H9 (cell line): ENCODE data around the gene OR2AE1. TPM values are rescaled to one million over a fixed set of nuclear protein-coding genes. Genes with fewer than 3 reads are reported as not detected.

Experiments used
- DNase-seq: peaks from one replicate; pipeline ENCODE4 v3.0.0-alpha.2; 2017
- H2AFZ ChIP-seq: one replicate; pipeline ENCODE4 v1.6.1; 2013; ENCODE audit warnings: mild to moderate bottlenecking, low read length, control low read depth, moderate library complexity
- H2AK5ac ChIP-seq: 2 replicates; pipeline ENCODE4 v1.6.1; 2013; ENCODE audit warnings: low read length, control low read depth, mixed read lengths; ENCODE audit not compliant: insufficient read length
- H2BK120ac ChIP-seq: one replicate; pipeline ENCODE4 v1.6.1; 2013; ENCODE audit warnings: low read depth, mild to moderate bottlenecking, low read length, control low read depth, inconsistent platforms; ENCODE audit not compliant: poor library complexity, severe bottlenecking
- H2BK12ac ChIP-seq: 2 replicates; pipeline ENCODE4 v1.6.1; 2013; ENCODE audit warnings: low read length, control low read depth, mixed read lengths, low read depth; ENCODE audit not compliant: insufficient read length
- H2BK15ac ChIP-seq: 2 replicates; pipeline ENCODE4 v1.6.1; 2013; ENCODE audit warnings: low read depth, low read length, control low read depth
- H2BK20ac ChIP-seq: one replicate; pipeline ENCODE4 v1.6.1; 2013; ENCODE audit warnings: low read depth, mild to moderate bottlenecking, low read length, control low read depth, inconsistent platforms; ENCODE audit not compliant: poor library complexity, severe bottlenecking
- H2BK5ac ChIP-seq: 2 replicates; pipeline ENCODE4 v1.6.1; 2013; ENCODE audit warnings: low read length, control low read depth, mixed read lengths; ENCODE audit not compliant: insufficient read length
- H3K14ac ChIP-seq: 2 replicates; pipeline ENCODE4 v1.6.1; 2013; ENCODE audit warnings: low read length, control low read depth; ENCODE audit not compliant: insufficient read depth
- H3K18ac ChIP-seq: 2 replicates; pipeline ENCODE4 v1.6.1; 2013; ENCODE audit warnings: low read depth, mild to moderate bottlenecking, mixed read lengths, low read length, control low read depth; ENCODE audit not compliant: insufficient read length
- H3K23ac ChIP-seq: 2 replicates; pipeline ENCODE4 v1.6.1; 2013; ENCODE audit warnings: low read length, control low read depth, mixed read lengths, low read depth; ENCODE audit not compliant: insufficient read length
- H3K23me2 ChIP-seq: 2 replicates; pipeline ENCODE4 v1.6.1; 2013; ENCODE audit warnings: low read depth, mild to moderate bottlenecking, mixed read lengths, low read length, control low read depth; ENCODE audit not compliant: insufficient read length, poor library complexity, severe bottlenecking
- H3K27ac ChIP-seq: 2 replicates; pipeline ENCODE4 v1.5.1; 2013; ENCODE audit warnings: low read length, control low read depth, mixed read lengths, low read depth; ENCODE audit not compliant: insufficient read length
- H3K27me3 ChIP-seq: 2 replicates; pipeline ENCODE4 v1.6.1; 2013; ENCODE audit warnings: low read length, control low read depth, inconsistent platforms; ENCODE audit not compliant: insufficient read depth
- H3K4ac ChIP-seq: 2 replicates; pipeline ENCODE4 v1.6.1; 2013; ENCODE audit warnings: low read depth, mild to moderate bottlenecking, control low read depth, inconsistent platforms, low read length, moderate library complexity
- H3K4me1 ChIP-seq: 2 replicates; pipeline ENCODE4 v1.6.1; 2013; ENCODE audit warnings: low read length, control low read depth, inconsistent platforms; ENCODE audit not compliant: insufficient read depth
- H3K4me2 ChIP-seq: 2 replicates; pipeline ENCODE4 v1.6.1; 2013; ENCODE audit warnings: low read length, control low read depth, mixed read lengths; ENCODE audit not compliant: insufficient read length, insufficient read depth
- H3K56ac ChIP-seq: 2 replicates; pipeline ENCODE4 v1.6.1; 2013; ENCODE audit warnings: low read depth, mild to moderate bottlenecking, mixed read lengths, low read length, control low read depth; ENCODE audit not compliant: insufficient read length
- H3K79me1 ChIP-seq: 2 replicates; pipeline ENCODE4 v1.6.1; 2013; ENCODE audit warnings: low read depth, mild to moderate bottlenecking, moderate library complexity, low read length, control low read depth, inconsistent platforms; ENCODE audit not compliant: insufficient read depth, poor library complexity, severe bottlenecking
- H3K79me2 ChIP-seq: 2 replicates; pipeline ENCODE4 v1.6.1; 2013; ENCODE audit warnings: low read length, control low read depth, inconsistent platforms; ENCODE audit not compliant: insufficient read depth
- H3K9ac ChIP-seq: 2 replicates; pipeline ENCODE4 v1.6.1; 2013; ENCODE audit warnings: low read length, control low read depth, mixed read lengths; ENCODE audit not compliant: insufficient read length; ENCODE audit errors: extremely low read depth
- H3K9me3 ChIP-seq: one replicate; pipeline ENCODE4 v1.6.1; 2013; ENCODE audit warnings: low read depth, low read length, inconsistent platforms; ENCODE audit not compliant: control insufficient read depth
- H3T11ph ChIP-seq: one replicate; pipeline ENCODE4 v1.6.1; 2013; ENCODE audit warnings: mild to moderate bottlenecking, low read length, control low read depth, inconsistent platforms
- H4K20me1 ChIP-seq: one replicate; pipeline ENCODE4 v1.6.1; 2013; ENCODE audit not compliant: control insufficient read depth, insufficient read length, insufficient read depth
- H4K5ac ChIP-seq: 2 replicates; pipeline ENCODE4 v1.6.1; 2013; ENCODE audit warnings: low read depth, mild to moderate bottlenecking, mixed read lengths, low read length, control low read depth; ENCODE audit not compliant: insufficient read length
- H4K8ac ChIP-seq: replicated peaks from 2 replicates; pipeline ENCODE4 v1.6.1; 2013; ENCODE audit warnings: low read length, control low read depth, mixed read lengths, low read depth; ENCODE audit not compliant: insufficient read length
- H4K91ac ChIP-seq: 2 replicates; pipeline ENCODE4 v1.6.1; 2013; ENCODE audit warnings: low read depth, mild to moderate bottlenecking, moderate library complexity, mixed read lengths, low read length, control low read depth; ENCODE audit not compliant: insufficient read length
- H3K27ac Mint-ChIP-seq, 3 experiments: 2 replicates in 2 of 3; 3 replicates in 1 of 3; pipeline ENCODE4 v1.8.0; 2020 to 2021; ENCODE audit warnings: mixed read lengths in 3 of 3, mild to moderate bottlenecking in 1 of 3, moderate library complexity in 1 of 3
- H3K27me3 Mint-ChIP-seq: 2 replicates; pipeline ENCODE4 v1.8.0; 2021; ENCODE audit warnings: low read depth, mild to moderate bottlenecking, moderate library complexity, mixed read lengths
- H3K36me3 Mint-ChIP-seq, 3 experiments: 2 replicates in 2 of 3; 3 replicates in 1 of 3; pipeline ENCODE4 v1.8.0; 2020 to 2021; ENCODE audit warnings: low read depth in 3 of 3, mixed read lengths in 3 of 3; ENCODE audit not compliant: insufficient read depth in 1 of 3
- H3K4me1 Mint-ChIP-seq, 2 experiments: 2 replicates each; pipeline ENCODE4 v1.8.0; 2020; ENCODE audit warnings: mixed read lengths in 2 of 2
- H3K4me3 Mint-ChIP-seq, 2 experiments: 2 replicates in 1 of 2; 3 replicates in 1 of 2; pipeline ENCODE4 v1.8.0; 2020 to 2021; ENCODE audit warnings: mild to moderate bottlenecking in 2 of 2, mixed read lengths in 2 of 2, moderate library complexity in 1 of 2
- H3K9me3 Mint-ChIP-seq, 2 experiments: 2 replicates in 1 of 2; 3 replicates in 1 of 2; pipeline ENCODE4 v1.8.0; 2020; ENCODE audit warnings: mild to moderate bottlenecking in 2 of 2, mixed read lengths in 2 of 2, moderate library complexity in 1 of 2
- CTCF ChIP-seq: fragments of 200-600 bp; sonication (generic); conservative IDR thresholded peaks from 3 replicates; pipeline ENCODE4 v1.8.0; 2021; ENCODE audit warnings: antibody characterized with exemption, mild to moderate bottlenecking
- WGBS: extraction: QIAGEN DNeasy Blood & Tissue Kit; methylation state at CpG from one replicate; pipeline ENCODE4 v1.1.7; 2013; ENCODE audit warnings: missing lambda C conversion rate, low lambda C conversion rate, mixed read lengths; ENCODE audit not compliant: insufficient read length; ENCODE audit errors: extremely low coverage; 5-methylcytosine and 5-hydroxymethylcytosine counted together
- total RNA-seq: library from RNA; stranded (reverse); gene quantifications from 2 replicates; pipeline ENCODE4 v1.2.1, GENCODE V29; 2021

Gene OR2AE1
- total RNA-seq, 1 experiment from 2014 or later = not detected

GRCh38 chr7:99918959-99919813 lies 42.4 kb upstream of the OR2AE1 start, which contains the start of gene TRIM4:
Gene TRIM4 (minus strand): TSS chr7:99919530. CDS start chr7:99919401, 129 bp downstream.
- Mint-ChIP-seq H3K4me3 (peak within 1 kb of the TSS; percentile 75), H3K4me1 (0 out of 4 replicates have a peak, but pooled peaks cover 0 to 2% of the 10 kb centered on the region in 2 experiments), H3K9me3 (peaks cover 25 to 29% of the 10 kb centered on the region in 2 experiments), H3K27ac (peak within 1 kb of the TSS in 2 of 3 experiments; percentile 31 to 80; a peak in 3 of 7 replicates), H3K36me3 (peaks cover 19 to 35% (median 22%) of the 10 kb centered on the region in 3 experiments), H3K27me3 (peaks cover 5% of the 10 kb centered on the region)
- H2AK5ac ChIP-seq = no peak within 1 kb of the TSS
- peaks cover 8% of the 10 kb centered on the region for H3K9me3 ChIP-seq
- H3K18ac ChIP-seq = no peak within 1 kb of the TSS
- H3K9ac ChIP-seq = peak within 1 kb of the TSS; percentile 2
- H3K4me2 ChIP-seq = peak within 1 kb of the TSS; percentile 30
- DNase-seq = no peak
- no peak within 1 kb of the TSS for H2AFZ ChIP-seq
- TF ChIP-seq CTCF = no peak
- H4K91ac ChIP-seq = no peak within 1 kb of the TSS
- H3K56ac ChIP-seq = no peak within 1 kb of the TSS
- no peak within 1 kb of the TSS for H3K27ac ChIP-seq
- H3T11ph ChIP-seq = no peak within 1 kb of the TSS
- no peaks in the 10 kb centered on the region for H3K79me2 ChIP-seq
- no peak within 1 kb of the TSS for H4K8ac ChIP-seq
- no peak within 1 kb of the TSS for H2BK20ac ChIP-seq
- H4K5ac ChIP-seq = no peak within 1 kb of the TSS
- no peaks in the 10 kb centered on the region for H3K23me2 ChIP-seq
- H2BK120ac ChIP-seq = no peak within 1 kb of the TSS
- H3K4me1 ChIP-seq = no peaks in the 10 kb centered on the region
- no peak within 1 kb of the TSS for H2BK5ac ChIP-seq
- H3K79me1 ChIP-seq = no peaks in the 10 kb centered on the region
- H2BK15ac ChIP-seq = no peak within 1 kb of the TSS
- no peak within 1 kb of the TSS for H3K14ac ChIP-seq
- H3K23ac ChIP-seq = no peak within 1 kb of the TSS
- no peak within 1 kb of the TSS for H2BK12ac ChIP-seq
- no CpG with 5 or more reads among the region's 81 CpGs for WGBS
- no peaks in the 10 kb centered on the region for H3K27me3 ChIP-seq
- H4K20me1 ChIP-seq = no peaks in the 10 kb centered on the region
- no peak within 1 kb of the TSS for H3K4ac ChIP-seq
